HG03064 (cell line): ENCODE measurements around the gene SLX4.

Source experiments
- ATAC-seq: cut with Tn5 transposase; IDR thresholded peaks from one replicate; pipeline ENCODE4 v1.9.1; 2021; ENCODE audit warnings: low read depth; ENCODE audit not compliant: unreplicated experiment

Gene SLX4

DNA sequence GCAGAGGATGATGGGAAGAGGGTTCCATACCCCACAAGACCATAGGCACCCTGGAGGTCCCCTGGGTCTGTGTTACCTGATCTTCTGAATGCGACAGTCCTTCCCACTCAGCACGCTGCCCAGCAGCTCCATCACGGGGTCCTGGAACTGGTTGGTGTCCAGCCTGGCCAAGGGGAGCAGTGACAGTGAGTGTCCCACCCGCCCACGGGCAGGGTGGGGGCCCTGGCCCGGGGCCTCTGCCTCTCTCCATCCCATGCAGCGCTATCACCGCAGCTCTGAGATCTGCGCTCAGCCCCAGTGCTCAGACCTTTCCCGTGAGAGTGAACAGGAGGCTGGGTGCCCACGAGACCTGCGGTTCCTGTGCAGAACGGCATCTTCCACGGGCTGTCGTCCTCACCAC is 49.8 kb downstream of the SLX4 start:
- ATAC-seq, result no peak

DNA sequence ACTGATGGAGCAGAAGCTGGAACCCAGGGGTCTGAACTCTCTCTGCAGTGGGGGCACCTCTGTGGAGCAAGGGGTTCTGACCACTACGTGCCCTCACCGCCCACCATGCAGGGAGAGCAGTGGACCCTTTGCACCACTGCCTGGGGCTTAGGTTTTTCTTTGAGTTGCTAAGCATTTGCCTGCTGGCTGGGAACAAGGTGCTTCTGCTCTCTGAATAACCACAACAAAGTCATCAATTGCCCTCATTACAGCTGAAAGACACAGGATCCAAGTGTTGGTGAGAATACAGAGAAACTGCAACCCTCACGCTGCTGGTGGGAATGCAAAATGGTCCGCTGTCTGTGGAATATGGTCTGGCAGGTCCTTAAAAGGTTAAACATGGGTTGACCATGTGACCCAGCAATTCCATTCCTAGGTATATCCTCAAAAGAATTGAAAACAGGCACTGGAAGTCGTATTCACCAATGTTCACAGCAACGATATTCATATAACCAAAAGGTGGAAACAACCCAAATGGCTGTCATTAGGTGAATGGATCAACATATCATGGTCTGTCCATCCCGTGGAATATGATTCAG is 57.0 kb downstream of the SLX4 start:
- no peak for ATAC-seq

DNA sequence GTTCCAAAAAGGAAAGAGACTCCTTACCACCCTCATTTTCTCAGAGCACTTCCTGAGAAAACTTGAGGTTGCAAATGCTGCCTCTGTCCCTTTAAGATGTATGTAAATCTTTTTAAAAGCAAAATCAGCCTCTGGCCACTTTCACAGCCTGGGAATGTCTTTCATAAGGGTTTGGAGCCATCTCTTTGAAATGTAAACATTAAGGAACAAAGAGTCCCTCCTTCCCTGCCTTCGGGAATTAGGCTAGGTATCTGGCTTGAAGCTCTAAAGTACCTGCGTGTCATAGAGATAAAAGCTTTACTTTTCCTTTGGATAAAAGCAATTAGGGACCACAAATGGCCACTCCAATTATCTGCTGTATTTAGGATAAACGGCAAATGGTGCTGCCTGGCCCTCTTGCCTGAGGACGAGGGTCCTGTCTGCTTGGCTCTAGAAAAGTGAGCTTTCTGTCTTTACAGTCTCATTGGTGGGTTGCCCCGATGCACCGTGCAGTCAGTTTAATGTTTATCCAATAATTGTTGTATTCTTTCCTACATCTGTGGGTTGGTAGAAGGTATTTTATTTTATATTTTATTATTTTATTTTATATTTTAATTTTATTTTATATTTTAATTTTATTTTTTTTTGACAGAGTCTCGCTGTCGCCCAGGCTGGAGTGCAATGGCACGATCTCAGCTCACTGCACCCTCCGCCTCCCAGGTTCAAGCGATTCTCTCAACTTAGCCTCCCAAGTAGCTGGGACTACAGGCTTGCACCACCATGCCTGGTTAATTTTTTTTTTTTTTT is 58.1 kb downstream of the SLX4 start:
- ATAC-seq, result no peak

DNA sequence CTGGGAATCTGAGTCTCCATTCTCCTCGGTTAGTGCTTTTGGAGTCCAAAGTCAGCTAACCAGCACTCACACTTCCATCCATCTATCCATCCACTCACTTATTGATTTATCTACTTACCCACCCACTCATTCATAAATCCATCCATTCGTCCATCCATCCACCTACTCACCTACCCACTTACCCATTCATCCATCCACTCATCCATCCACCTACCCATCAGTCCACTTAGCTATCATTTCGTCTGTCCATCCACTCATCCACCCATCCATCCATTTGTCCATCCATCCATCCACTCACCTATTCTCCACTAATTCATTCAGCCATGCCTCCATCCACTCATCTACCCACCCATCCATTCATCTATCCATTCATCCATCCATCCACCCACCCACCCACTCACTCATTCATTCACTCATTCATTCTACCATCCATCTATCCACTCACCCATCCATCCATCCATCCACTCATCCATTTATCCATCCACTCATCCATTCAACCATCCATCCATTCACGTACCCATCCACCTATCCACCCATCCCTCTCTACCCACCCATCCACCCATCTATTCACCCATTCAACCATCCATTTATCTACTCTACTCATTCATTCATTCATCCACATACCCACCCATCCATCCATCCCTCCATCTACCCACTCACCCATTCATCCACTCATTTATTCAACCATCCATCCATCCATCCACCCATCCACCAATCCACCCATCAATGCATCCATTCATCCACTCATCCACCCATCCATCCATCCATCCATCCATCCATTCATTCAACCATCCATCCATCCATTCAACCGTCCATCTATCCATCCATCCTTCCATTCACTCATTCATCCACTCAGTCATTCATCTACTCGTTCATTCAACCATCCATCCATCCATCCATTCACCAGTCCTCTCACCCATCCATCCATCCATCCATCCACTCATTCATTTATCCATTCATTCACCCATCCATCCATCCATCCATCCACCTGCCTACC is 60.3 kb downstream of the SLX4 start:
- ATAC-seq, result no peak

DNA sequence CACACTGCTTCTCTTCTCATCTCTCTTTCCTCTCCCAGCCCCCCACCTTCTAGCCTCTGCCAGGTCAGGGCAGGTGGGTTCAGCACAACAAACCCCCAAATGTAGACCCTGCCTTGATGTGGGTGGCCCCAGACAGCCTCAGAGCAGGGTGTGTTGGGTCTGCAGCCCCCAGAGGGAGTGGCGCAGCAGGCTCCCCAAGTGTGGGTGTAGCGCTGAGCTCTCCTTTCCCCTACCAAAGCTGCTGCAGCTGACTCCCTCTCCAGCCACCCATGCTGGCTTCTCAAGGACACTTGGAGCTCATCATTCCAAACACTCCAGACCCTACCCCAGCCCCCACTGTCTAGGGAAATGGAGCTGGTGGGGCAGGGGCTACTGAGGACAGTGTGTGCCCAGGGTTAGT is 61.5 kb downstream of the SLX4 start:
- no peak for ATAC-seq

DNA sequence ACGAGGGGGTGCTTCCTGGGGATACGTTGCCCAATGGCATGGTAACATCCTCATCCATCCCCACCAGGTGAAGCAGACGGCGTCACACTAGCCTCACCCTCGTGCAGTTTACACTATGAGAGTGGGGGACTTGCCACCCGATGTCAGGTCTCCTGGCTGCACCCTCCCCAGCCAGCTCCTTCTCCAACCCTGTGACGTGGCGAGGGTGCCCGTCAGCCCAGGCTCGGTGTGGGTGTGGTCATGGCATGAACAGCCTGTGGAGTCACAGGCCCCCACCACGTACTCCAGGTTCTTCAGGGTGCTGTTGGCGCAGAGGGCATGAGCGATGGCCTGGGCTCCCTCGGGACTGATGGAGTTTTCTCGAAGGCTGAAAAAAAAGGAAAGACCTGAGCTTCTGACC is 62.5 kb downstream of the SLX4 start:
- no peak for ATAC-seq

DNA sequence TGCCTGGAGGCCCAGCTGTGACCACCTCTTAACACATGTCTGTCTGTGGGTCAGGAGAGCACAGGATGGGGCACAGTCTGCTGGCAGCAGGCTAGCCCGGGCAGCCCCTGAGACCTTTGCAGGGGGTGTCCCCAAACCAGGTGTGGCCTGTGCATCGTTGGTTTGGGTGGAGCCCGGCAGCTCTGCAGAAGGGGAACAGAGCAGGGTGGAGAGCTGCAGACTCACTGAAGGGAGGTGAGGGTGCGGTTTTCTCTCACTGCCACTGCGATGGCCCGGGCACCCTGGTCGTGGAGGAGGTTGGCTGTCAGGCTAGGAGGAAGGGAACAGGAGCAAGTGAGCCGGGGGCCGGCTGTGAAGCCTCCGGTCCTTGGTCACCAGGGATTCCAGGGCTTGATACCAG is 63.0 kb downstream of the SLX4 start:
- no peak for ATAC-seq

DNA sequence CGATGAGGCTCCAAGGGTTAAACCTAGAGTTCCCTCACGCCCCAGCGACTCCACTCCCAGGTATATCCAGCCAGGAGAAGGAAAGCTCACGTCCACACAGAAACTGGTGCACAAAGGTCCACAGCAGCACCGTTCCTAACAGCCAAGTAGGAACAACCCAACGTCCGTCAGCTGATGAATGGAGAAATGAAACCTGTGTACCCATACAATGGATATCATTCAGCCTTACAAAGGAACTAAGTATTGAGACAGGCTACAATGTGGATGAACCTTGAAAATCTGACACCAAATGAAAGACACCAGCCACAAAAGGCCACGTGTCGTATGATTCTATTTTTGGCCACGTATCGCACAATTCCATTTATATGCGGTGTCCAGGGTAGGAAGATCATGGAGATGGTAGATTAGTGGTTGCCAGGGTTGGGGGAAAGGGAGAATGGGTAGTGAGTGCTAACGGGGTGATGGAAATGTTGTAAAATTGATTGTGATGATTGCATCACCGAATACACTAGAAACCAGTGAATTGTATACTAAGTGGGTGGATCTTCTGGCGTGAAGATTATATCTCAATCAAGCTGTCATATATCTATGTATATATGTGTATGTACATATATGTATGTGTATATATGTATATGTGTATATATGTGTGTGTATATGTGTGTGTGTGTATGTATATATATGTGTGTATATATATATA is 64.3 kb downstream of the SLX4 start:
- ATAC-seq, result no peak

DNA sequence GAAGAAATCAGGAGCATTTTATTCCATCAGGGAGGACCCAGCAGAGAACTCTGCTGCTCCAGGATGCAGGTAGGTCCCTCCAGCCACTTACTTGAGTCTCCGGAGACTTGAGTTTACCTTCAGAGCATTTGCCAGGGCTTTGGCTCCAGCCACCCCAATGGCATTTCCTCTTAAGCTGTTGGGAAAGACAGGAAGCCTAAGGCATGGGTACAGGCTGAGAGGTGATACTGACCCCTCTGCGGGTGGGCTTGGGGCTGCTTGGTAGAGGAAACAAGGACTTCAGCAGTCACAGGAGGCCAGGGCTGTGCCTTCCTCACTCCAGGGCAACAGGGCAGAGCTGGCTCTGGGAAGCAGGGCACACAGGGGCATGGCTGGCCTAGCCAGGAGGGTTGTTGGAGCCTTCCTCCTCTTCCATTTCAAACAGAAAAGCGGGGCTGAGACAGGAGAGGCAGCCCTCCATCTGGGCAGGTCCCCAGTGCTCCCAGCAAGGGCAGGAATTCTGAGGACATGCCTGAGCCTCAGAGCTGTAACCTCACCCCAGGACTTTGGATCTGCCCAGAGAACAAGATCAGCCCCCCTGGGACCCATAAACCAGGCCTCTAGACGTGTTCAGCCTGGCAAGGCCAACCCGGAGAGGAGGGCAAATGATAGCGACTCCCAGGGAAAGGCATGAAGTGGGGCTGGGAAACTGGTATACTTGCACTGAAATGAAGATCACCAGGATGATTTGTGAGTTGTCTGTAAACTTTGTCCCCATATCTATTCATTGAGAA is 68.6 kb downstream of the SLX4 start:
- ATAC-seq, result no peak

DNA sequence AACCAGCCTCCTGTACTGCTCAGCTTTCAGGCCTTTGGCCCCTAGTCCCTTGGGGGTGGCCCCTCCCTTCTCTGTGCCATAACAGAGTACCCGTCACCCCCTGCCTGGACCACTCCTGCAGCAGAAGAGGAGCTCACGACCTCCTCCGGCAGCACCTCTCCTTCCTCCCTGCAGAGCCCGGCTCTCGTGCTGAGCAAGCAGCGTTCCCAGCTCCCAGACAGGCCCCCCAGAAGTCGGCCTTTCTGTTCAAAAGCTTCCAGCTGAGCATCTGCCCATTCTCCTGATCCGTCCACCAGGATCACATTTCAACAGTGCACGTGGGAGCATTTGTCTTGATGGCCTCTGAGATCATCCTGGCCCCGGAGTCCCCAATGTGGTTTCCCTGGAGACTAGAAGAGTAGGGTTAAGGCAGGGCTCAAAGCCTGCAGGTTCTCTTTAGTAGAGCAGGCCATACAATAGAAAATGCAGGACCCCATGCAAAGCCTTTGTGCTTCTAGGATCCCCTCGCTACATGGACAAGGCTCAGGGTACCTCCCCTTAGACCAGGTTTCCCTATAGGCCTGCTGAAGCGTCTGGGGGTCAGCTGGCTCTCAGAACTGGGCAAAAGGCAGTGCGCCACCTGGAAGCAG is 69.8 kb downstream of the SLX4 start:
- ATAC-seq, result no peak

DNA sequence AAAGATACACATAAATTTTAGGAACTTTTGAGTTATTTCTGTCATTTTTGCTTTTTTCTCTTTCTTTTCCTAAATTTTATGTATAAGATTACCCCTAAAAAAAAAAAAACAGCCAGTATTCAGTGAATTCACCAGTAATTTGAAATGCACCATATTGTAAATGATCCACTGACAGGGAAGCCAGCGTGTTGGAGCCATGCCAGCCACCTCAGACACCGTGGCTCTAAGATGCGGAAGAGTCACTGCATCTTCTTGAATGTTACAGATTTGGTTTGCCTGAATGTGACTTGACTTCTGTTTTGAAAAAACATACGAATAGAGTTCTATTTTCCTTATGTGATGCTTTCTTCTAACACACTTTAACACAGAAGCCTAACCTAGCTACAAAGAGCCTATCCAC is 73.2 kb downstream of the SLX4 start:
- ATAC-seq, result no peak

DNA sequence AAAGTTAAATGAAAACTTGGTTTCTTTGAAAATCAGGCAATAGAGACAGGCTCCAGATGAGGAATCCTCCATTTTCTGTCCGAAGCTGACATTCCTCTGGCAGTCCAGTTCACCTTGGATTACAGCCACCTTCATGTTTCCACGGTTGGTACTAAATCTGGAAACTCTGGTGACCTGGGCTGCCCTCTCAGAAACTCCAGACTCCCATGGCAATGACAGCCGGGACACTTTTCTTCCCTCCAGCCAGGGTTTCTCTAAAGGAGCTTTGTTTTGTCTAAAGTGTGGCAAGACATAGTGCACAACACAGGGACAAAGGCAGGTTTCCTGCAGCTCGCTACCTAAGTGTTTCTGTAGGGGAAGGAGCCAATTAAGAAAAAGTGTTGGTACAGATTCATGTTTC is 74.6 kb downstream of the SLX4 start:
- no peak for ATAC-seq

DNA sequence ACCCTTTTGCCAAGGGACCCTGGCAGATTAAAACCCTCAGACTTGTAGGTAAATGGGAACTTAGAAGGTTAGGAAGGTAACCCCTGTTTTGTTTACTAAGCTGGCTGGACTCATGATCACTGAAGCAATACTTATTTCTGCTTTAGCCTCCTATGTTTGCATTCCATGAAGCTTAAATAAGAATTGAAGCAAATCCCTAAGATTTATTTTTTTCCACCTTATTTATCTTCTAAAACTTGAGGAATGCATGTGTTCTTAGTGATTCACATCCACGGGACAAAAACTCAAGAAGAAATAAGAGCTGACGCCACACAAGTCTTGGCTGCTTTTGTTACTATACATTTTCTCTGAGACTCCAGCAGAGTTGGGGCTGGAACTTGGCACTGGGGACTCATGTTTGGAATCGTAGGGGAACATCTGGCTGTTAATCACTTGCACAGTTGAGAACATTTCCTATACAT is 75.1 kb downstream of the SLX4 start:
- no peak for ATAC-seq

DNA sequence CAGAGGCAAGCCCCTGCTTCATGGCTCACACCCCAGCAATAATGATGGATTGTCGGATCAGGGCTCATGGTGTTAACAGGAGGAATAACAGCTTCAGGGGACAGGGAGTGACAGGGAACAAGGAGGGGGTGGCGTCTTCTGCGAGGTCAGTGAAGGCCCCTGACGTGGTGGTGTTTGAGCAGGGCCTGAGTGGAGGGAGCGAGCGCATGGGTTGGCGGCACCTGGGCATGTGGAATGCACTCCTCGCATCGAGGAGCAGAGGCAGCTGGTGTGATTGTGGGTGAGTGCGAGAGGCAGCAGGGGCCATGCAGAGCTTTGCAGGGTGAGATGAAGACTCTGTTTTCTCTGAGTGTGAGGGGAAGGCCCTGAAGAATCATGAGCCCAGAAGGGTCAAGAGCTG is 77.3 kb downstream of the SLX4 start:
- no peak for ATAC-seq

DNA sequence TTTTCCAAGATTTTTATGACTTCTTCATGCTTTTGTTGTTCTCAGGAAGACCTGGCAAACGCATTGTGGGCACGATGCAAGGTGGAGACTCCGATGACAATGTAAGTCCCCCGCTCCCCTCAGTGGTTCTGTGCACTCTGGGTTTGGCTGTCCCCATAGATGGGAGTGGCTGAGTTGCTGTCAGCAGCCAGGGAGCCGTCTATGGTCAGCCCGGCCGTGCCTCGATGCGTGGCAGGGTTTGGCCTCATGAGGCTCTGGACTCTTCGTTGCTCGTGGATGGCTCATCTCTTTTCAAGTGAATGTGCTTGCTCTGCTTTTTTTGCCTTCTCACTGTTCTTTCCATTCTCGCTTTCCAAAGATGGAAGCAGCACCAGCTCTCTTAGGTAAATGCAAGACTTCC is 78.7 kb downstream of the SLX4 start:
- ATAC-seq, result no peak
